Panc1 (cell line): ENCODE data around the gene LARP1. TPM values are rescaled to one million over a fixed set of nuclear protein-coding genes. Genes with fewer than 3 reads are reported as not detected.

Source experiments
- ATAC-seq: fragments of 200-7000 bp; cut with Tn5 transposase; 2 replicates; pipeline ENCODE4 v1.9.1; 2020; ENCODE audit warnings: mild to moderate bottlenecking, moderate library complexity
- BruUV-seq: library from RNA; stranded (reverse); fragments of 400-500 nt; replicated peaks from 2 replicates; lab custom pipeline; 2021; lab: Mats Ljungman, UMichigan
- CTCF ChIA-PET: fragments of 300-600 bp; sonication (Branson Sonifier 250); formaldehyde crosslinking; loops from one replicate; lab custom pipeline; 2022; ENCODE audit warnings: antibody characterized with exemption; lab: Charles Lee
- POLR2A ChIA-PET: fragments of 300-600 bp; sonication (Branson Sonifier 250); formaldehyde crosslinking; loops from one replicate; lab custom pipeline; 2022; ENCODE audit warnings: antibody characterized with exemption; lab: Charles Lee
- DNase-seq: peaks from one replicate; pipeline ENCODE4 v3.0.0-alpha.2; 2010; ENCODE audit warnings: low read depth, low spot score
- H3K27ac ChIP-seq: 2 replicates; pipeline ENCODE4 v1.5.1; 2011; ENCODE audit warnings: mild to moderate bottlenecking, low read length, inconsistent platforms
- H3K27me3 ChIP-seq: fragments of 200-500 bp; sonication (Bioruptor generic); 2 replicates; pipeline ENCODE4 v1.6.0; 2014; ENCODE audit warnings: low read length, inconsistent platforms; ENCODE audit not compliant: control insufficient read depth, insufficient read depth
- H3K36me3 ChIP-seq: fragments of 200-500 bp; sonication (Bioruptor generic); 2 replicates; pipeline ENCODE4 v1.5.1; 2014; ENCODE audit warnings: inconsistent platforms, mild to moderate bottlenecking, low read length, moderate library complexity; ENCODE audit not compliant: control insufficient read depth, insufficient read depth
- H3K4me1 ChIP-seq: 2 replicates; pipeline ENCODE4 v1.5.1; 2011; ENCODE audit warnings: inconsistent platforms, mild to moderate bottlenecking, low read length, moderate library complexity; ENCODE audit not compliant: control insufficient read depth, insufficient read depth
- H3K4me3 ChIP-seq, 2 experiments: 2 replicates each; pipeline ENCODE4 v1.5.1; 2011 to 2012; ENCODE audit warnings: low read depth in 2 of 2, low read length in 2 of 2, mild to moderate bottlenecking in 2 of 2, inconsistent platforms in 1 of 2, moderate library complexity in 1 of 2
- H3K9me3 ChIP-seq: fragments of 200-500 bp; sonication (Bioruptor generic); 2 replicates; pipeline ENCODE4 v1.5.1; 2014; ENCODE audit warnings: low read depth, mild to moderate bottlenecking, inconsistent platforms, low read length, moderate library complexity; ENCODE audit not compliant: control insufficient read depth, insufficient read depth
- POLR2AphosphoS5 ChIP-seq: IDR thresholded peaks from 2 replicates; pipeline ENCODE4 v1.6.1; 2012; ENCODE audit warnings: mild to moderate bottlenecking, low read depth, low read length, moderate library complexity
- SIN3A ChIP-seq: IDR thresholded peaks from 2 replicates; pipeline ENCODE4 v1.6.1; 2012; ENCODE audit warnings: low read depth, mild to moderate bottlenecking, low read length, moderate library complexity, borderline replicate concordance; ENCODE audit not compliant: insufficient read depth
- TCF7L2 ChIP-seq: IDR thresholded peaks from 2 replicates; pipeline ENCODE4 v1.6.1; 2011; ENCODE audit warnings: mild to moderate bottlenecking, low read depth, low read length, inconsistent platforms
- in situ Hi-C: cut with HindIII; loops from 2 replicates; pipeline ENCODE4 v1.10.0; 2016; ENCODE audit warnings: low sequenced_read_pairs, low pct_unique_long_range_greater_than_20kb
- intact Hi-C: fragments of 100-400 bp; cut with micrococcal nuclease; formaldehyde crosslinking; loops from one replicate; pipeline ENCODE4 v1.10.0; 2022; ENCODE audit not compliant: unreplicated experiment
- total RNA-seq: library from RNA; stranded (reverse); gene quantifications from one replicate; pipeline ENCODE4 v1.2.1, GENCODE V29; 2021; ENCODE audit not compliant: unreplicated experiment
- TF ChIP-seq, protein P1 (sequence below): fragments of 450-650 bp; IDR thresholded peaks from 2 replicates; pipeline ENCODE4 v1.5.1; 2017; ENCODE audit warnings: mild to moderate bottlenecking
- TF ChIP-seq, protein P2 (sequence below), 2 experiments: IDR thresholded peaks; 2 replicates each; pipeline ENCODE4 v1.6.1; 2011 to 2012; ENCODE audit warnings: low read depth in 2 of 2, control low read depth in 1 of 2, low read length in 1 of 2, mild to moderate bottlenecking in 1 of 2, moderate library complexity in 1 of 2; ENCODE audit not compliant: insufficient read depth in 1 of 2

Gene LARP1
- total RNA-seq, 1 experiment from 2014 or later = 325 TPM

DNA sequence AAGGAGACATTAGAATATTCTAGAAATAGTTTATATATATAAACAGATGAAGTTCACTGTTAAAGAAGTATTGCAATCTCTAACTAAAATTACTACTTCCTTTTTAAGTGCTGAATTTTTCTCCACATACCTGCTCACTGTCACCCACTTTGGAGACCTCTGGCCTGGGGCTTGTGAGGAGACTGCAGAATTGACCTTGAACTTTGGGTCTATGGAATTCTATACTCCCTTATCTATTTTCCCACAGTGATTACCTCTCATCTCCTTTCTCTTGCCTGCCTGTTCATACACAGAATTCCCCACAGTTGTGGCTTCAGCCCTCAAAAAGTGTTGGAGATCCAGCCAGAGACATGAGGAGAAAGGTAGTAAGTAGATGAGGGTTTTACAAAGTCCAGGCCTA, 45.4 kb downstream of the LARP1 start:
- no peak overlapping the region for H3K27ac ChIP-seq
- peaks cover 59% of the 10 kb centered on the region for H3K36me3 ChIP-seq
- no peaks in the 10 kb centered on the region for H3K9me3 ChIP-seq
- POLR2A ChIA-PET = no interaction called here
- DNase-seq (no peak), ATAC-seq (no peak)
- TF ChIP-seq TCF7L2 (no peak), SIN3A (no peak), POLR2AphosphoS5 (no peak)
- TF ChIP-seq, protein P1, sequence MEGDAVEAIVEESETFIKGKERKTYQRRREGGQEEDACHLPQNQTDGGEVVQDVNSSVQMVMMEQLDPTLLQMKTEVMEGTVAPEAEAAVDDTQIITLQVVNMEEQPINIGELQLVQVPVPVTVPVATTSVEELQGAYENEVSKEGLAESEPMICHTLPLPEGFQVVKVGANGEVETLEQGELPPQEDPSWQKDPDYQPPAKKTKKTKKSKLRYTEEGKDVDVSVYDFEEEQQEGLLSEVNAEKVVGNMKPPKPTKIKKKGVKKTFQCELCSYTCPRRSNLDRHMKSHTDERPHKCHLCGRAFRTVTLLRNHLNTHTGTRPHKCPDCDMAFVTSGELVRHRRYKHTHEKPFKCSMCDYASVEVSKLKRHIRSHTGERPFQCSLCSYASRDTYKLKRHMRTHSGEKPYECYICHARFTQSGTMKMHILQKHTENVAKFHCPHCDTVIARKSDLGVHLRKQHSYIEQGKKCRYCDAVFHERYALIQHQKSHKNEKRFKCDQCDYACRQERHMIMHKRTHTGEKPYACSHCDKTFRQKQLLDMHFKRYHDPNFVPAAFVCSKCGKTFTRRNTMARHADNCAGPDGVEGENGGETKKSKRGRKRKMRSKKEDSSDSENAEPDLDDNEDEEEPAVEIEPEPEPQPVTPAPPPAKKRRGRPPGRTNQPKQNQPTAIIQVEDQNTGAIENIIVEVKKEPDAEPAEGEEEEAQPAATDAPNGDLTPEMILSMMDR = no peak
- TF ChIP-seq, protein P2, sequence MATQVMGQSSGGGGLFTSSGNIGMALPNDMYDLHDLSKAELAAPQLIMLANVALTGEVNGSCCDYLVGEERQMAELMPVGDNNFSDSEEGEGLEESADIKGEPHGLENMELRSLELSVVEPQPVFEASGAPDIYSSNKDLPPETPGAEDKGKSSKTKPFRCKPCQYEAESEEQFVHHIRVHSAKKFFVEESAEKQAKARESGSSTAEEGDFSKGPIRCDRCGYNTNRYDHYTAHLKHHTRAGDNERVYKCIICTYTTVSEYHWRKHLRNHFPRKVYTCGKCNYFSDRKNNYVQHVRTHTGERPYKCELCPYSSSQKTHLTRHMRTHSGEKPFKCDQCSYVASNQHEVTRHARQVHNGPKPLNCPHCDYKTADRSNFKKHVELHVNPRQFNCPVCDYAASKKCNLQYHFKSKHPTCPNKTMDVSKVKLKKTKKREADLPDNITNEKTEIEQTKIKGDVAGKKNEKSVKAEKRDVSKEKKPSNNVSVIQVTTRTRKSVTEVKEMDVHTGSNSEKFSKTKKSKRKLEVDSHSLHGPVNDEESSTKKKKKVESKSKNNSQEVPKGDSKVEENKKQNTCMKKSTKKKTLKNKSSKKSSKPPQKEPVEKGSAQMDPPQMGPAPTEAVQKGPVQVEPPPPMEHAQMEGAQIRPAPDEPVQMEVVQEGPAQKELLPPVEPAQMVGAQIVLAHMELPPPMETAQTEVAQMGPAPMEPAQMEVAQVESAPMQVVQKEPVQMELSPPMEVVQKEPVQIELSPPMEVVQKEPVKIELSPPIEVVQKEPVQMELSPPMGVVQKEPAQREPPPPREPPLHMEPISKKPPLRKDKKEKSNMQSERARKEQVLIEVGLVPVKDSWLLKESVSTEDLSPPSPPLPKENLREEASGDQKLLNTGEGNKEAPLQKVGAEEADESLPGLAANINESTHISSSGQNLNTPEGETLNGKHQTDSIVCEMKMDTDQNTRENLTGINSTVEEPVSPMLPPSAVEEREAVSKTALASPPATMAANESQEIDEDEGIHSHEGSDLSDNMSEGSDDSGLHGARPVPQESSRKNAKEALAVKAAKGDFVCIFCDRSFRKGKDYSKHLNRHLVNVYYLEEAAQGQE (IDR thresholded peaks at IDR 0.05; ENCODE audit: insufficient read depth in 1 of 2, low read depth in 2 of 2, low read length in 1 of 2) = no peak
- no peaks in the 10 kb centered on the region for H3K27me3 ChIP-seq
- no TSS peak for BruUV-seq
- intact Hi-C loops (no loop called here), in situ Hi-C loops (no loop called here)
- H3K4me1 ChIP-seq = no peaks in the 10 kb centered on the region
- CTCF ChIA-PET = no interaction called here
- no peak overlapping the region for H3K4me3 ChIP-seq

DNA sequence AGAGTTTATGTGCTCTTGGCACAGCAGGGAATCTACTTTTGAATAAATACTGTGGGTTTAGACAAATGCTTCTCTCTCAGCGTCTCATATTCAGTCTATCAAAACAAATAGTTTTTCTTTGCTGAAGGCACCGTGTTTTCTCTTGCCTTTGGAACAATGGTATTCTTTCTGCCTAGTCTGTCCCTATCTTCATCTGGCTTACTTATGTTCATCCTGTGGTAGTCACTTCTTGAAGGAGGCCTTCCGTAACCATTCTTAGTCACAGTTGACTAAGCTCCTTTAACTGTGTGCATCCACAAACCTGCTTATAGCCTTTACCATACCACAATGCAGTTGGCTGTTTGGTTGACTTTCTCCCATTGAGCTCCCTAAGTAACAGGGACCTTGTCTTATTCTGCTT, 45.9 kb downstream of the LARP1 start:
- H3K27me3 ChIP-seq = no peaks in the 10 kb centered on the region
- DNase-seq (no peak), ATAC-seq (no peak)
- peaks cover 58% of the 10 kb centered on the region for H3K36me3 ChIP-seq
- TF ChIP-seq SIN3A (no peak), POLR2AphosphoS5 (no peak), TCF7L2 (no peak)
- TF ChIP-seq, protein P2 (IDR thresholded peaks at IDR 0.05; ENCODE audit: insufficient read depth in 1 of 2, low read depth in 2 of 2, low read length in 1 of 2) = no peak
- TF ChIP-seq, protein P1 = no peak
- in situ Hi-C loops (no loop called here), intact Hi-C loops (no loop called here)
- H3K27ac ChIP-seq = no peak overlapping the region
- H3K4me1 ChIP-seq = no peaks in the 10 kb centered on the region
- H3K4me3 ChIP-seq = no peak overlapping the region
- H3K9me3 ChIP-seq = no peaks in the 10 kb centered on the region
- ChIA-PET CTCF (no interaction called here), POLR2A (no interaction called here)
- BruUV-seq = no TSS peak
